Activated CD4-positive, CD25-positive, alpha-beta regulatory T cell (primary cell): ENCODE results near the gene RSPH10B2.
"Not testable (repeated sequence)": the region's sequence is repeated elsewhere in the genome, so short reads cannot be mapped to it uniquely, and the experiment has no call there.

Source experiments
- DNase-seq, 4 experiments: peaks; one replicate each; lab custom pipeline; 2025; lab: John Stamatoyannopoulos, UW

The RSPH10B2 gene

DNA sequence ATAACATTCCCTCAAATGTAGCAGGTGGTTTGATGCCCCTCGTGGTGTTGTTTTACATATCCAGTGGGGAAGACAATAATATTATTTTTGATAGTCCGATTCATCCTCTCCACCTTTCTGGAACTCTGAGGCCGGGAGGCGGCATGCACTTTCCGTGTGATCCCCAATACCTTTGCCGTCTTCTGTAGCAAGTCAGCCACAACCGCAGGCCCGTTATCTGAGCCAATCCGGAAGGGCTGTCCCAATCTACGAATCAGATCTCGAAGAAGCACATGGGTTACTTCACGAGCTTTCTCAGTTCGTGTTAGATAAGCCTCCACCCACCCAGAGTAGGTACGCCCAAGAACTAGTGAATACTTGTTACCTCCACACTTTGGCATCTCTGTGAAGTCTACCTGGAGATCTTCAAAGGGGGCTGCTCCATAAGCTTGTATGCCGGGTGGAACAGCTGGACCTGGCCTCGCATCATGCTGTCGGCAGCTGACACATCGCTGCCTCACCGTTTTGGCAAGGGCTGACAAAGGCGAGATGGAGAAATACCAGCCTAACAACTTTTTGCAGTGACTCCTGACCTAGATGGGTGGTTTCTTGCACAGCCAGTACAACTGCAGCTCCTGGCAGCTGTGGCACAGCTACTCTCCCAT lies 88.5 kb downstream of the RSPH10B2 start:
- not testable (repeated sequence) for DNase-seq

DNA sequence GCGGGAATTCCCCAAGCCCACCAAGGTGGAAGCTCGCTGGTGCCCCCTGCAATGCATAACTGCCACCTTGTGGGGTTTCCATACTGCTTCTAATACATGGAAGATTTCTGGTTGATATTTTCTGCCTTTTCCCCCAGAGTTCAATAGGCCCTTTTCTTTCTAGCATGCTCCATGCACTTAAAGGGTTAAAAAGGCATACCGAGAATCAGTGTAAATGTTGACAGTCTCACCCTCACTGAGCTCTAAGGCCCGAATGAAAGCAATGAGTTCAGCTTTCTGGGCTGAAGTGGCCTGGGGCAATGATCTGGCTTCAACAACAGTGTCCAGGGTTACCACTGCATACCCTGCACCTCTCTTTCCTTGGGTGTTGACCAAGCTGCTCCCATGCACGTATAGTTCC lies 89.2 kb downstream of the RSPH10B2 start:
- DNase-seq = not testable (repeated sequence)

DNA sequence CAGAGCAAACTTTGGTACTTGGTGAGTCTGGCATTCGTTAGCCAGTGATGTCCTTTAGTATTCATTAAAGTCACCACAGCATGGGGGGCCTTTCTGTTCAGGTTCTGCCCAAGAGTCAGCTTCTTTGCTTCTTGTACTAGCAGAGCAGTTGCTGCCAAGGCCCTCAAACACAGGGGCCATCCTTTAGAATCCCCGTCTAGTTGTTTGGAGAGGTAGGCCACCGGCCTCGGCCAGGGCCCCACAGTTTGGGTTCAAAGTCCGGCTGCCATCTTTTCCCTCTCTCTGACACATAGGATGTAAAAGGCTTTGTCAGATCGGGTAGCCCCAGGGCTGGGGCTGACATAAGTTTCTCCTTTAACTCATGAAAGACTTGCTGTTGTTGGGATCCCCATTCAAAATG lies 89.8 kb downstream of the RSPH10B2 start:
- DNase-seq = not testable (repeated sequence)

DNA sequence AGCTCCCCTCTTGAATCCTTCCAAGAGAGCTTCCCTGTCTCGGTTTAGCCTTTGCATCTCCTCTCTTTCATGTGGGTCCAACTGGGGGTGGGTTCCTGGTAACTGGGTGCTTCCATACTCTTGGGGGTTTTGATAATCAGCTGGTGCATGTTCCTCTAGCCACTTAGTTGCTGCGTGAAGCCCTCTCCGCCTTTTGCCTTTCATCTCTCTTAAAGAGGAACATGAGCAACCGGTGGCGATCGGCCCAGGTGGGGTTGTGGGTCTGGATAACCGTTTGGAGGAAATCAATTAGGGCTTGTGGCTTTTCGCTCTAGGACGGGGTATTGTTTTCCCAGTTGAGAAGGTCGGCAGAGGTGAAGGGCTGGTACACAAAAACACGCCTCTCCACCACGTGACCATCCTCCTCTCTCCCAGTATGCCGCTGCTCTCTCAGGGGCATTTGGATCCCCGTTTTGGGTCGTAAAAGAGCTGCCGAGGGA lies 92.1 kb downstream of the RSPH10B2 start:
- not testable (repeated sequence) for DNase-seq

DNA sequence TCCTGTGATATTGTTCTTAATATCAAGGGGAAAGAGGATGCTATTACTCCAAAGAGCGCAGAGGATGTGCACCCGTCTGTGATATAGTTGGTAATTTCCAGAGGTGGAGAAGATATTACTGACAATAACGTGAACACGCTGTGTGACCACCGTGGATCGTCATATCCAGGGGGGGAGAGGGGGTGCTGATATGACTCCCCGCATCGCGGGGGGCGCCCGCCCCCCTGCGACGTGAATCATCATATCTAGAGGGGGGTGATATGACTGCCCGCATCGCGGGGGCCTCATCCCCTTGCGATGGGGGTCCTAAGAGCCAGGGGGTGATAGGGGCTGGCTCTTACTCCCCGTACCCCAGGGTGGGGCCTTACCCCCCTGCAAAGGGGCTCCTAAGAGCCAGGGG lies 93.8 kb downstream of the RSPH10B2 start:
- DNase-seq = not testable (repeated sequence)
